Heart left ventricle (tissue), 13 donors: ENCODE results near the gene GALNT5.

Experiments used
- POLR2A ChIP-seq, 2 donors: fragments of 450-650 bp; IDR thresholded peaks; one replicate each; pipeline ENCODE4 v1.6.1; 2017; ENCODE audit warnings: antibody characterized with exemption in 2 of 2, mild to moderate bottlenecking in 2 of 2, moderate library complexity in 2 of 2
- TF ChIP-seq, protein P1 (sequence below), 12 donors: fragments of 200-600 bp; sonication (generic) in 4 of 12; IDR thresholded peaks; one replicate each; pipeline versions ENCODE4 v1.5.0 to v1.8.0; 2018 to 2022; ENCODE audit warnings: antibody characterized with exemption in 12 of 12, mild to moderate bottlenecking in 5 of 12
- donor health status: ischemic (EF 13 %, LVEDD 7.1; RV severe dilation, severe dysfunction).
- donor health status: DM: no; HTN: yes; CAD: no.
- donor health status: DM: no; HTN: no; CAD: no.
- donor health status: ischemic (EF 25% LVEDD 6.9; RV normal size, moderate dysfunction).
- donor health status: ischemic (EF 25% LVEDD 5.7; RV mildly dilated, moderate dysfunction).
- donor health status: ischemic (EF 35%, LVEDD 5.7; RV mildly dilated, moderate dysfunction).
- donor health status: nonischemic (EF 11% LVEDD 7.7; RV severe dilation, severe dysfunction).
- donor health status: DM: yes; HTN: yes; CAD: no.
- donor health status: PGD.
- donor health status: ischemic (EF 29% LVEDD 5.4; RV normal size, mild dysfunction).
- donor health status: nonischemic (EF 23%, LVEDD 6.1; RV moderate dilation, normal function).

DNA sequence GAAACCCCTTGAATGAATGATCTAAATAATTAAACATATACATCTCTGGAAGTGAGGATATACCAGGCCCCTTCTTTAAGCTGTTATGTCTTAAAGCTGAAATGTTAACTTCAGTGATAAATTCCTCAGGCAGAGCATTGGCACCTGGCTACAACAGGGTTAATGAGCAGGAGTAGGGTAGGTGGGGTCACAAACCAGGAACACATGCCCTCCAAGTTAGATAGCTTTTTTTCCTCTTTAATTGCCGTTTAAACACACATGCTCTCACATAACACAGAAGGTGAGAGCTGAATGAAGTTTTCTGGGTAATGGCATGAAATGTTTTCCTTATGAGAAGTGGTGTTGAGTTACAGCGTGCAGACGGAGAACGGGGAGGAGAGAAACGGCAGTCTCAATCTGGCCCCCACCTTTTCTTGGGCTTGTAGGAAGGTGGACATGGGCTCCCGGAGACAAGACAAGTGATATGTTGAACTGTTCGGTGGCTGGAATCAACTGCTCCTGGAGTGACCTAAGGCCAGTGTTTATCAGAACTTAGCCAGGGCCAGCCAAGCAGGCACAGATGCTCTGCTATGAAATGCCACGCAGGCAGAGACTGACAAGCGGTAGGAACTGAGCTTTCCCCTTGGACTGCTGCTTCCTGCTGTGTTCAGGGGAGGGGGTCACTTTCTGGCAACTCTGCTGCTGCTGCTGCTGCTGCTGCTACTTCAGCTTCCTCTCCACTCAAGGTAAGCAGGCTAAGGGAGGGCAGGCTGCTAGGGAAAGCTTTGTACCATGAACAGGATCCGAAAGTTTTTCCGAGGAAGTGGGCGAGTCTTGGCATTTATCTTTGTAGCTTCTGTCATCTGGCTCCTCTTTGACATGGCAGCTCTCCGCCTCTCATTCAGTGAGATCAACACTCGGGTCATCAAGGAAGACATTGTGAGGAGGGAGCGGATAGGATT, at the start of gene GALNT5:
- TF ChIP-seq POLR2A (IDR thresholded peaks at IDR 0.05) = no peak
- TF ChIP-seq, protein P1, sequence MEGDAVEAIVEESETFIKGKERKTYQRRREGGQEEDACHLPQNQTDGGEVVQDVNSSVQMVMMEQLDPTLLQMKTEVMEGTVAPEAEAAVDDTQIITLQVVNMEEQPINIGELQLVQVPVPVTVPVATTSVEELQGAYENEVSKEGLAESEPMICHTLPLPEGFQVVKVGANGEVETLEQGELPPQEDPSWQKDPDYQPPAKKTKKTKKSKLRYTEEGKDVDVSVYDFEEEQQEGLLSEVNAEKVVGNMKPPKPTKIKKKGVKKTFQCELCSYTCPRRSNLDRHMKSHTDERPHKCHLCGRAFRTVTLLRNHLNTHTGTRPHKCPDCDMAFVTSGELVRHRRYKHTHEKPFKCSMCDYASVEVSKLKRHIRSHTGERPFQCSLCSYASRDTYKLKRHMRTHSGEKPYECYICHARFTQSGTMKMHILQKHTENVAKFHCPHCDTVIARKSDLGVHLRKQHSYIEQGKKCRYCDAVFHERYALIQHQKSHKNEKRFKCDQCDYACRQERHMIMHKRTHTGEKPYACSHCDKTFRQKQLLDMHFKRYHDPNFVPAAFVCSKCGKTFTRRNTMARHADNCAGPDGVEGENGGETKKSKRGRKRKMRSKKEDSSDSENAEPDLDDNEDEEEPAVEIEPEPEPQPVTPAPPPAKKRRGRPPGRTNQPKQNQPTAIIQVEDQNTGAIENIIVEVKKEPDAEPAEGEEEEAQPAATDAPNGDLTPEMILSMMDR (IDR thresholded peaks at IDR 0.05) = no peak
